HG02970 (cell line): Measurements from ENCODE around the gene GNG8.

Experiments
- ATAC-seq: cut with Tn5 transposase; IDR thresholded peaks from one replicate; pipeline ENCODE4 v1.9.1; 2021; ENCODE audit warnings: mild to moderate bottlenecking, moderate library complexity, moderate number of reproducible peaks; ENCODE audit not compliant: unreplicated experiment, low FRiP score

Gene GNG8

GRCh38 chr19:46605356-46605821 lies 30.6 kb downstream of the GNG8 start:
- ATAC-seq = no peak

GRCh38 chr19:46604781-46605355 lies 31.1 kb downstream of the GNG8 start:
- no peak for ATAC-seq

GRCh38 chr19:46603752-46604231 lies 32.2 kb downstream of the GNG8 start:
- no peak for ATAC-seq

DNA sequence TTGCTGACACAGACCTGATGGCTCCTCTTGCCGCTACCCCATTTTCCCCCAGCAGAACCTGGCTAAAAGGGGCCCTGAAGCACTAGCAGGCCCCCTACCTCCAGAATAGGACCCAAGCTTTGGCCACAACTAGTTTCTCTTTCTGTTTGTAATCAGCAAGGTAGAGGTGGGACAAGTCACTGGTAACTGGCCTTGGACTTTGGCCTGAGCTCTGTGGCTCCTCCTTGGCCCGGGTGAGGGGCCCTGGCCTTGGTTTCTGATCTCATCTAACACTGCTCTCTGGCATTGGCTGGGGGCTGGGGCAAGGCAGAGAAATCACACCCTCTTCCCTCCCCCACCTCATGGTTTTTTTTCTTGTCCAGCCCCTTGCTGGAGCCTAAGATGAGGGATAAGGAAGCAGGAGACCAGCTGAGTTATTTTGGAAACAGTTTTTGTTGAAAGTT lies 32.8 kb downstream of the GNG8 start:
- no peak for ATAC-seq

- no peak for ATAC-seq
Measured at GRCh38 chr19:46602392-46603194, 33.4 kb downstream of the GNG8 start.

GRCh38 chr19:46601318-46602224 lies 34.4 kb downstream of the GNG8 start, which contains the start of gene CALM3:
Gene CALM3 (plus strand): TSS chr19:46601330. CDS start chr19:46601435, 105 bp downstream.
- no peak for ATAC-seq

- peak; percentile 83 for ATAC-seq
Measured at GRCh38 chr19:46600384-46601317, 35.4 kb downstream of the GNG8 start.

DNA sequence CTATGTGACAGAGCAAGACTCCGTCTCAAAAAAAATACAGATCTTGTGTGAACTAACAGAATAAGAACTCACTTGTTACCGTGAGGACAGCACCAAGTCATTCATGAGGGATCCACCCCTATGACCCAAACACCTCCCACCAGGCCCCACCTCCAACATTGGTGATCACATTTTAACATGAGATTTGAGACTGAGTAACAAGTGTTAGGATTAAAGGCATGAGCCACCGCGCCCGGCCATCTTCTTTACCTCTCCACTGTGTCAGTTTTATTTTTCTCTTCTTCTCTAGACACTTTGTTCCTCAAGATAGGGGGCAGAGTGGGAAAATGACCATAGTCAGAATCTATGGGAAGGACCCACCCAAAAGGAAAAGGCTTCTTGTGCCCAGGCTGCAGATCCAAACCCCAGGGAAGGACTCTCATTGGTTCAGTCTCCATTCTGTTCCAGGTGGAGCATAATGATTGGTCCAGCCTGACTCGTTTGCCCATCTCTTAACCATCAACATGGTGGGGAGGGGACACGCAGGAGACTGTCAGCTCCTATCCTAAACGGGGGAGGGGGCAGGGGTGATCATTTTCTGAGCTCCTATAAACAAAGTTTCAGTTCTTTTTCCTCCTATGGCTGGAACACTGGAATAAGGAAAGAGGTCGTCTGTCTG lies 36.2 kb downstream of the GNG8 start:
- no peak for ATAC-seq

DNA sequence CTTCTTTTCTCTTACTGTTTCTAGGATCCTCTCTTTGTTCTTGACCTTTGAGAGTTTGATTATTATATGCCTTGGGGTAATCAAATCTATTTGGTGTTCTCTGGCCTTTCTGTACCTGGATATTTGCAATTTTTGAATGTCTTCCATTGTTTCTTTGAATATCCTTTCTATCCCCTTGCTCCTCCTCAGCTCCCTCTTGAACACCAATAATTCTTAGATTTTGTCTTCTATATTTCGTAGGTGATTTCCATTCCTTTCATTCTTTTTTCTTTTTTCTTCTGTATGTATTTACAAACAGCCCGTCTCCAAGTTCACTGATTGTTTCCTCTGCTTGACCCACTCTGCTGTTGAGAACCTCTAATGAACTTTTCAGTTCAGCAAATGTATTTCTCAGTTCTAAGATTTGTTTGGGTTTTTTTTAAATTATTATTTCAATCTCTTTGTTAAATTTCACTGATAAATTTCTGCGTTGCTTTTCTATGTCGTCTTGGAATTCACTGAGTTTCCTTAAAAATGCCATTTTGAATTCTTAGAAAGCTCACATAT lies 37.6 kb downstream of the GNG8 start:
- ATAC-seq = no peak

DNA sequence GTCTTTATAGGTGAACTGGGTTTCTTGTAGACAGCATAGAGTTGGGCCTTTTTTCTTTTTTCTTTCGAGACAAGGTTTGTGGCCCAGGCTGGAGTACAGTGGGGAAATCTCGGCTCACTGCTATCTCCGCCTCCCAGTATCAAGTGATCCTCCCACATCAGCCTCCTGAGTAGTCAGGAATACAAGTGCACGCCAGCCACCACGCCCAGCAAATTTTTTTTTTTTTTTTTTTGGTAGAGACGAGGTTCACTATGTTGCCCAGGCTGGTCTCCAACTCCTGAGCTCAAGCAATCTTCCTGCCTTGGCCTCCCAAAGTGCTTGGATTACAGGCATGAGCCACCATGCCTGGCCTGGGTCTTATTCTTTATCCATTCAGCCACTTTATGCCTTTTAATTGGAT lies 40.0 kb downstream of the GNG8 start:
- ATAC-seq = no peak

GRCh38 chr19:46591870-46592269 lies 44.1 kb downstream of the GNG8 start:
- ATAC-seq = no peak

DNA sequence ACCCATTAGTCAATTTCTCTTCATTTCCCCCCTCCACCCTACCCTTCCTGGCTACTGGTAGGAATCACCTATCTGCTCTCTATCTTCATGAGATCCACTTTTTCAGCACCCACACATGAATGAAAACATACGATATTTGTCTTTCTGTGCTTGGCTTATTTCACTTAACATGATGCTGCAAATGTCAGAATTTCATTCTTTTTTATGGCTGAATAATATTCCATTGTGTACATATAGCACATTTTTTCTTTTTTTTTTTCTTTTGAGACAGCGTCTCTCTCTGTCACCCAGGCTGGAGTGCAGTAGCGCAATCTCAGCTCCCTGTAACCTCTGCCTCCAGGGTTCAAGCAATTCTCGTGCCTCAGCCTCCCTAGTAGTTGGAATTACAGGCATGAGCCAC lies 44.7 kb downstream of the GNG8 start:
- ATAC-seq = no peak

GRCh38 chr19:46587861-46588260 lies 48.1 kb downstream of the GNG8 start:
- ATAC-seq = no peak

DNA sequence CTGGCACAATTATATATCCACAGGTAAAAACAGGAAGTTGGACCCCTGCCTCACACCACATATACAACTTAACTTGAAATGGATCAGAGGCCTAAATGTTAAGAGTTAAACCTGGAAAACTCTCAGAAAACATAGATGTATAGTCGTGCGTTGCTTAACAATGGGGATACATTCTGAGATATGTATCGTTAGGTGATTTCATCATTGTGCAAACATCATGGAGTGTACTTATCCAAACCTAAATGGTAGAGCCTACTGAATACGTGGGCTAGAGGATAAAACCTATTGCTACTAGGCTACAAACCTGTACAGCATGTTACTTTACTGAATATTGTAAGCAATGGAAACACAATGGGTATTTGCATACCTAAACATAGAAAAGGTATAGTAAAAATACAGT lies 49.7 kb downstream of the GNG8 start:
- ATAC-seq = no peak

GRCh38 chr19:46585539-46585938 lies 50.5 kb downstream of the GNG8 start:
- ATAC-seq = no peak
